Endothelial cell of hepatic sinusoid (primary cell): ENCODE results near the gene PRKCA.
"Not testable (repeated sequence)": the region's sequence is repeated elsewhere in the genome, so short reads cannot be mapped to it uniquely, and the experiment has no call there.

ENCODE experiments used
- in situ Hi-C: cut with HindIII; loops from 2 replicates; pipeline ENCODE4 v1.10.0; 2017; ENCODE audit warnings: low sequenced_read_pairs

The PRKCA gene

DNA sequence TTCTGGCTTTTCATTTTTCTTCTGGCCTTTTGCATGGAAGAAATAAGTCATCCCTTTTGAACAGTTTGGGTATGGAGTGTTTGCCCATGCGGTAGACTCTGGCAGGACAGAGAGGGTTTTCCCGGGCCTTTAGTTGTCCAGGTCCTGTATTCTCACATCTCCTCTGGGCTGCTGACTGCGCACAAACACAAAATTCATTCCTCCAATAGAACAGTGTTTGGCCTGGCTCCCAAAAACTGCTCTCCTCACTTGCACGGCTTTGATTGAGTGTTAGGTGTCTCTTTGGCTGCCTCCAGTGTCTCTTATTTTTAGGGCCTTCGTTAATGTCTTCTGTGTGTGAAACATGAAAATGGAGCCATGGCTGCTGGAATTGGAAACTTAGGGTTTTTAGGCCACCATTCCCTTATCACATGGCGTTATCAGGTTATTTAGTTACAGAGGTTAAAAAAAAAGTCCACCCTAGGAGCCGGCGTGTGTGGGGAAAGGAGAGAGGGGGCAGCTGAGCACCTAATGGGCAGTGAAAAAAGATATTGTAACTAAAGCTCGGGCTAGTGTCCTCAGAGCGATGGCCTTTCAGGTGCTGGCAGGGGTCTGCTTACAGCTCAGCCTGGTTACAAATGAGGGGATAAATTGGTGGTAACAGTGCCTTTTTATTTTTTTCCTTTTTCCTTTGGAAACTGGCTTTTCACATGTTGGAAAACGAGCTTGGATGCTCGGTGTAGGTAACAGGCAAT is 47.3 kb downstream of the PRKCA start:
- in situ Hi-C loops: no loop called here

GRCh38 chr17:66350576-66350975 is 48.2 kb downstream of the PRKCA start:
- in situ Hi-C loops: not testable (repeated sequence)

GRCh38 chr17:66351033-66351432 is 48.6 kb downstream of the PRKCA start:
- in situ Hi-C loops: no loop called here

DNA sequence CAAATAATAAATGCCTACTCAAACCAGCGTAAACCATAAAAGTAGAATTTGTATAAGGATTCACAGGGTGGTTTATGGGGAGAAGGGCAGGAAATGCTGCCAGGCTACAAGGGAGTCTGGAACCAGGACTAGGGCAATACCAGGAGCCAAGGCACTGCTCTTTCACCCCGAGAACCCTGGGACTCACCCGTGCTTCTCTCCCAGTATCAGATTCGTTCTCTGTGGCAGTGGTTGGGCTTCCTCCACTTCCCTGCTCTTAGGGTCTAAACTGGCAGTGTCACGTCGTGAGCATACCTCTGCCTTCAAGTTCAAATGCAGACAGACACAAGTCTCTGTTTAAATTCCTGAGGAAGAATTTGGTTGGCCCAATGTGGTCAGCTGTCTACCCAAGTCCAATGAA is 49.3 kb downstream of the PRKCA start:
- in situ Hi-C loops: no loop called here

DNA sequence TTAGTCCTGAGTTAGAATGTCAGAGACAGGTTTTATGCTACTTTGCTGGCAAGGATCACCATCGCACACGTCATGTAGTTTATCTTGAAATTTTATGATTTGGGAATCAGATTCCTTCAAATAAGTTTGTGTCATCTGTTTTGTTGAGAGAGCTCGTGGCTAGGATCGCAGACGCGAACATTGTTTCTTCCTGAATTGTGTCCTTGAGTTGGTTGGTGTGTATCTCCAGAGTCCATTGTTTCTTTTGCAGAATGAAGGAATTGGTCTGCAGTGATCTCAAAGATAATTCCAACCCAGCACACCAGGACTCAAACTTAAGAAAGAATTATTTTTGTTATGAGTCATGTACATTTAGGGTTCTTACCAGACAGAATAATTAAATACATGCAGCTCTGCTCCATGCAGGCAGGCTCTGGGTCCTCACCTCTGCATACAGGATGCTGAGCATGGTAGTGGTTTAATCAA is 51.6 kb downstream of the PRKCA start:
- in situ Hi-C loops: no loop called here

- in situ Hi-C loops: no loop called here
Observed at GRCh38 chr17:66354472-66354871, 52.1 kb downstream of the PRKCA start.

- in situ Hi-C loops: no loop called here
Observed at GRCh38 chr17:66354981-66355380, 52.6 kb downstream of the PRKCA start.

DNA sequence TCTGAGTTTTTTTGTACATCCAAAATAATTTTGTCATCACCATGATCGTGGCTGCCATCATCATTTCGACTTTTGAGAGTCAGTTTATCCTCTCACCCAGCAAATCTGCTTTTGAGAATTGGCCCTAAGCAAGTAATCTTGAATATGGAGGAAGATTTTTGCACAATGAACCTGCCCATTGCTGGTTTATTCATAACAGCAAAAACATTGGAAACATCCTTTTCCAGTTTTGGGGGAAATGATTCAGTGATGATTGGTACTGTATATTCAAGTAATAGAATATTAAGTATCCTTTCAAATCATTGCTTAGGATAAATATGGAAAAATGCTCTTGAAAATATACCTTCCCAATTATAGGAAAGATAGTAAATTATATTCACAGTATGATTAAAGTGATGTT is 53.1 kb downstream of the PRKCA start:
- in situ Hi-C loops: no loop called here

DNA sequence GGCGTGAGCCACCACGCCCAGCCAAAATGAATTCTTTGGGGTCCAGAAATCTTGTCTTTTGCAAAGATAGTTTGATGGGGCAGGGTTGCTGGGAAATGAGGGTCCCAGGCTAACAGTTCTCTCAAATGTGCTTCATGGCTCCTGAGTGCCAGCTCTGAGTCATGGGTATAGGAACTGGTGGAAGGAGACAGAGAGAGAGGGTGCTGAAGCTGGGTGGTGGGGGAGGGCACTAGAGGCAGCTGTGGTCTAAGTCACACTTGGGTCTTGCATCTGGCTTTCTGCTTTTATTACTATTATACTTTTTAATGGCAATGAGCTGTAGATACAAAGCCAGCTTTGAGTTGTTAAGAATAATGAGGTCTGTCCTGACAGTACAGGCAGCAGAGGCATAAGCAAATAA is 54.6 kb downstream of the PRKCA start:
- in situ Hi-C loops: no loop called here

- in situ Hi-C loops: no loop called here
Observed at GRCh38 chr17:66359351-66359750, 56.9 kb downstream of the PRKCA start.

DNA sequence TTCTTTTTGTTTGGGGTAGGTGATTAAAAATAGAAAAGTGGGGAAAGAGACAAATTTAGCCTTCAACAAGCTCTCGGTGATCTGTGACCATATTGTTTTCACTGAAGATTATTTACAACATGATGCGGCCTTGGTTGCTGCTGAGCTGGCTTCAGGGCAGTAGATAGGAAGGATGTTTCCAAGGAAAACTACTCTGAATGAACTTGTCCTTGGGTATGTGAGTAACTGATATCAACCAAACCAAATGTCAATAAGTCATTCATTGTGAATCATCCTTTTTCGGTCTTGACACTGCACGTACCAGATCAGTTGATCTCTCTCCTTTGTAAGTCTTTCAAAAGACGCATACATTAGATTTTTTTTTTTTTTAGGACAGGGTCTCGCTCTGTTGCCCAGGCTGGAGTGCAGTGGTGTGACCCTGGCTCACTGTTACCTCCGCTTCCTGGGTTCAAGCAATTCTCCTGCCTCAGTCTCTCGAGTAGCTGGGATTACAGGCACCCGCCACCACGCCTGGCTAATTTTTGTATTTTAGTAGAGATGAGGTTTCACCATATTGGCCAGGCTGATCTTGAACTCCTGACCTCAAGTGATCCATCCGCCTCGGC is 58.6 kb downstream of the PRKCA start:
- in situ Hi-C loops: not testable (repeated sequence)

GRCh38 chr17:66364508-66364907 is 62.1 kb downstream of the PRKCA start:
- in situ Hi-C loops: no loop called here

GRCh38 chr17:66364990-66365490 is 62.6 kb downstream of the PRKCA start:
- in situ Hi-C loops: loop anchor here (5.0 kb wide), 1 partner anchor 63 kb away; the partner anchor contains the start of gene PRKCA

DNA sequence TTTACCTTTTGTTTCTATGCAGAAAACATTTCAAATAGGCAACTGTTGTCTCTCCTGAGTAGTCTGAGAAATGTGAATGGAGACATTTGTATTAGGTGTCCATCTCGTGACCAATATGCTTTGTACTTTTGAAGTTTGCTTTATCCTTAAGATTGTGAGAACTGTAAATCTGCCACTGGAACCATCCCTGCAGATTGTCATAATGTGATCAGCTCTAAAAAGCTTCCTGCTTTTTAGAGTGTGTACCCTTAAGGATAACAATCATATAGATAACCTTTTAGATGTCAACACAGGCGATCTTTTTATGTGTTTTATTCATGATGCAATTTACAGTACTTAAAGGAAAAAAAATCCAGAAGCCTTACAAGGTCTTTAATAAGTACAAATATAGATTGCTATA is 63.5 kb downstream of the PRKCA start:
- in situ Hi-C loops: loop anchor here (5.0 kb wide), 1 partner anchor 64 kb away; the partner anchor contains the start of gene PRKCA

GRCh38 chr17:66367107-66367506 is 64.7 kb downstream of the PRKCA start:
- in situ Hi-C loops: loop anchor here (5.0 kb wide), 1 partner anchor 65 kb away; the partner anchor contains the start of gene PRKCA

DNA sequence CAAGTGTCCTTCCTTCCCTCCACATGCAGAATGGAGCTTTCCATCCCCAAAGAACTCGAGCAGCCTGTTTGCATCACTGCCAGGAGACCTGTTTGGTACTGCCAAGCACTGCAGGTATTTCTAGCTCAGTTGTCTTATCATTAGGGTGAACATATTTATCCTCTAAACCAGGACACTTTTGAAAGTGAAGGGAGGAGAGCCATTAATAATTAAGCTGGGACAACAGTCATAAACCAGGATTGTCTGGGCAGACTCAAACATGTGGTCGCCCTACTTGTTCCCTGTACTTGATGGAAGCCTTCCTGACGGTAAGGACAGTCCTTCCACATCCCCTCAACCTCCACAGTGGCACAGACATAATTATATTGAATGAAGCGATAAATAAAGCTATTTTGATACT is 67.4 kb downstream of the PRKCA start:
- in situ Hi-C loops: loop anchor here (5.0 kb wide), 1 partner anchor 68 kb away; the partner anchor contains the start of gene PRKCA

DNA sequence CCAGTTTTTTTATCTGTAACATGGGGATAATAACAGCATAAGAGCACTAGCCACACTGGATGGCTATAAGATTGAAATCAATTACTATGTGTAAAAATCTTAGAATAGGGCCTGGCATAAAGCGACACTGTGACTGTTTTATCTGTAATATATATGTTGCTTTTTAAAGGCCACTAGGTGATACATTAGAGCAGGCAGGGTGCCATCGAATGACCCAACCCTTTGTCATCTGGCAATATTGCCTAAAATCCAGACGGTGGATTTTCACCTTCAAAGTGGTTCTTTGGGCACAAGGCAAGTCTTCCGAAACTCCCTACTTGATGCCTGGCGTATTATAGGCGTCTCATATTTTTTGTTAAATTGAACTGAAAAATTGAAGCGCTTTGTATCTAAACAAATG is 69.1 kb downstream of the PRKCA start:
- in situ Hi-C loops: no loop called here

GRCh38 chr17:66372182-66372581 is 69.8 kb downstream of the PRKCA start:
- in situ Hi-C loops: no loop called here

- in situ Hi-C loops: no loop called here
Observed at GRCh38 chr17:66373079-66373478, 70.7 kb downstream of the PRKCA start.

DNA sequence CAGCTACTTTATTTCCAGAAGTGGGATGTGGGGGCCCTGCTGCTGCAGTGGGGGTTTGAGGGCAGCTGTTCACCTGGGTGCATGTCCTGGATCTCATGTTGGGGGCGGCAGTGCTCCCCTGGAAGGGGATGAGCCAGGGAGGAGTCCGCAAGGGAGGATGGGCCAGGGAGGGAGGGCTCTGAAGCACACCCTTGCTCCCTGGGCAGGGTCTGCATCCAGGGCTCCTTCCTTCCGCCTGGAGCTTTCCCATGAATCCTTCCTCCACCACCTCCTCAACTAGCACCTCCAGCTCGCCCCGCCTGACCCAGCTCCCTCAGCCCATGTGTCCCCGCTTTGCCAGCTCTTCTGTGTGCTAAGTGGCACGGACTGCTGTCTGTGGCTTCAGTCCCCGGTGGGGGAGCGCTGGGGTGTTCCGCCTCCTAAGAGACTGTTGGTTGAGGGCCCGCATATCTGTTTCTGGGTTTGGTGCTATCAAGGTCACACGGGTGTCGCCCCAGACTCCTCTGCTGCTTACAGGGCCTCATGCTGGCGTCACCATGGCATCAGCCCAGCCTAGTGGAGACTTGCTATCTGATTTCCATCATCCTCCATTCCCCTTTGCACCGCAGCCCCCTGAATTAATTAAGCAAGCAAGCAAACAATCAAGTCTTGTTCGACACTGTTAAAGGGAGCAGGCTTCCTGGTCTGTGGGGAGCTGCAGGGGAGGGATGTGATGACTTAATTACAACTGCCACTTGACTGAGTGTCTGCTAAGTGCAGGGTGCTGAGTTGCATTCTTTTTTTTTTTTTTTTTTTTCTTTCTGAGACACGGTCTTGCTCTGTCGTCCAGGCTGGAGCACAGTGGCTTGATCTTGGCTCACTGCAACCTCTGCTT is 71.8 kb downstream of the PRKCA start:
- in situ Hi-C loops: no loop called here

DNA sequence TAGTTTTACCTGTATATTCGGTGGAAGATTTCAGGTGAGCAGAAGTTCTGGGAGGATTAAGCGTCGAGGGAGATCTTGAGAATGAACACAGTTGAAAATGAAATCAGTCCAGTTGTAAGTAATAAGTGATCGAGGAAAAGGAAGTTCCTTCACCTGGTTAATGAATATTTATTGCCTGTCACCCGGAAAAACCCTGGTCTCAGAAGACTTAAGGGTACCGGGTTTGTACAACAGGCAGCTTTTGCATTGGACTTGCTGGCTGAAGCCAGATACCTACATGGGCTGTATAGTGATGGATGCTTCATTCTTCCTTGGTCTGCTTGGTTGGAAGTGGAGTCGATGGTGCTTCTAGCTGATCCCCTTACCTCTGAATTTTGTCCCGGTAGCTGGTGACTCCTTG is 72.7 kb downstream of the PRKCA start:
- in situ Hi-C loops: no loop called here
